Purkinje cell (primary cell): ENCODE data around the gene PARP4. TPM values are rescaled to one million over a fixed set of nuclear protein-coding genes. Genes with fewer than 3 reads are reported as not detected.

Experiments used
- polyA plus RNA-seq: library from polyadenylated mRNA; unstranded; fragments of >200 nt; fragmentation: Nextera tagmentation; gene quantifications from 2 replicates; pipeline ENCODE4 v1.2.1, GENCODE V29; 2014

Gene PARP4
- polyA plus RNA-seq: 7.1 and 9.5 TPM in 2 replicates

GRCh38 chr13:24512197-24512907, at the start of gene PARP4:
PARP4 (minus strand) TSS chr13:24512778; CDS start chr13:24503776, 9,002 bp downstream.

Other genes starting within 250 kb of the PARP4 start
- 0.55 TPM in 1 of 2 replicates, not detected in the other for gene C1QTNF9, start 203.2 kb downstream of the PARP4 start, polyA plus RNA-seq
- 1.2 and 2.4 TPM in 2 replicates for gene ATP12A, start 167.6 kb upstream of the PARP4 start, polyA plus RNA-seq